HL-60 (cell line): Measurements from ENCODE around the gene RAD18.

Experiments used
- CTCF ChIP-seq: IDR thresholded peaks from one replicate; pipeline ENCODE4 v1.5.1; 2011; ENCODE audit warnings: low read length, control low read depth, inconsistent platforms; ENCODE audit not compliant: insufficient read depth
- GABPA ChIP-seq: IDR thresholded peaks from 2 replicates; pipeline ENCODE4 v1.6.1; 2012; ENCODE audit warnings: low read depth
- POLR2AphosphoS5 ChIP-seq: IDR thresholded peaks from 2 replicates; pipeline ENCODE4 v1.6.1; 2012; ENCODE audit warnings: low read depth
- REST ChIP-seq: IDR thresholded peaks from 2 replicates; pipeline ENCODE4 v1.6.1; 2012; ENCODE audit warnings: low read depth; ENCODE audit not compliant: insufficient replicate concordance
- SPI1 ChIP-seq: IDR thresholded peaks from 2 replicates; pipeline ENCODE4 v1.6.1; 2012; ENCODE audit warnings: low read depth, mild to moderate bottlenecking, borderline replicate concordance

DNA sequence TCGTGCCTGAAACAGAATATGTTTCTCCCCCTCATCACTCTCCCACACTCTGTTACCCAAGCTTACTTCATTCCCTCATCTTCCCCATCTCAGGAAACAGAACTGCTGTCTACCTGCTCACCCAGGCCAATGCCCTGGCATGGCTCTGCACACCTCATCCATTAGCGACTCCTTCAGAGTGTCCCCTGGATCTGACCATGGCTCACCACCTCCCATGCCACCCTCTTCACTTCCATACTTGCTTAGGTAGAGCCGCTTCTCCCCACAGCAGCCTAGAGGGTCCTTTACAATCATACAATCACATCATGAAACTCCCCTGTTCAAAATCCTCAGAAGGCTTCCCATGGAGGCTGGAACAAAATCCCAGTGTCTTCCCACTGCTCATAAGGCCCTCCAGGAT lies 33.9 kb upstream of the RAD18 start:
- TF ChIP-seq CTCF: no peak
- no peak for TF ChIP-seq REST
- TF ChIP-seq POLR2AphosphoS5: no peak
- TF ChIP-seq SPI1: no peak
- no peak for TF ChIP-seq GABPA
